H1 (cell line): ENCODE measurements around the gene TIAL1. TPM values are rescaled to one million over a fixed set of nuclear protein-coding genes. Genes with fewer than 3 reads are reported as not detected.

Experiments used
- CTCF ChIA-PET: fragments of 300-600 bp; sonication (Branson Sonifier 250); formaldehyde crosslinking; loops from one replicate; lab custom pipeline; 2021; ENCODE audit not compliant: partially characterized antibody; lab: Charles Lee
- POLR2A ChIA-PET: fragments of 300-600 bp; sonication (Branson Sonifier 250); formaldehyde crosslinking; loops from one replicate; lab custom pipeline; 2021; ENCODE audit warnings: inconsistent platforms; ENCODE audit not compliant: partially characterized antibody; lab: Charles Lee
- DNase-seq, 2 experiments: peaks; one replicate each; pipeline versions ENCODE4 v3.0.0 to v3.0.0-alpha.2; 2010 to 2022; ENCODE audit warnings: low spot score in 2 of 2, low read depth in 1 of 2, mixed read lengths in 1 of 2
- FAIRE-seq: peaks from 2 replicates; lab custom pipeline; 2011; peaks lifted over from hg19 to GRCh38; lab: Jason Lieb, UNC
- H2AFZ ChIP-seq: 2 replicates; pipeline ENCODE4 v1.8.1; 2012; ENCODE audit warnings: low read length, inconsistent platforms
- H2AK5ac ChIP-seq: 2 replicates; pipeline ENCODE4 v1.6.1; 2013; ENCODE audit warnings: low read depth, low read length
- H2BK120ac ChIP-seq: replicated peaks from 2 replicates; pipeline ENCODE3; 2013; ENCODE audit warnings: low read depth, low read length, inconsistent platforms
- H2BK12ac ChIP-seq: 2 replicates; pipeline ENCODE4 v1.6.1; 2013; ENCODE audit warnings: low read depth, low read length
- H2BK15ac ChIP-seq: 2 replicates; pipeline ENCODE4 v1.6.1; 2013; ENCODE audit warnings: low read length
- H2BK20ac ChIP-seq: 2 replicates; pipeline ENCODE4 v1.6.1; 2013; ENCODE audit warnings: low read length
- H2BK5ac ChIP-seq: 2 replicates; pipeline ENCODE4 v1.6.1; 2013; ENCODE audit warnings: low read depth, low read length
- H3K14ac ChIP-seq: 2 replicates; pipeline ENCODE4 v1.6.1; 2013; ENCODE audit warnings: inconsistent platforms; ENCODE audit not compliant: insufficient read length
- H3K18ac ChIP-seq: 2 replicates; pipeline ENCODE4 v1.6.1; 2013; ENCODE audit warnings: low read length; ENCODE audit errors: extremely low read depth
- H3K23ac ChIP-seq: 2 replicates; pipeline ENCODE4 v1.6.1; 2013; ENCODE audit warnings: inconsistent platforms; ENCODE audit not compliant: insufficient read length
- H3K23me2 ChIP-seq: 2 replicates; pipeline ENCODE4 v1.6.1; 2013; ENCODE audit warnings: low read depth, low read length
- H3K27ac ChIP-seq: 2 replicates; pipeline ENCODE4 v1.6.1; 2011; ENCODE audit warnings: low read depth, low read length, inconsistent platforms
- H3K27me3 ChIP-seq, 4 experiments: replicated peaks in 1 of 4; 1 replicate in 1 of 4; 2 replicates in 3 of 4; pipeline versions ENCODE4 v1.6.1 to v1.8.1; 2011 to 2013; ENCODE audit warnings: low read length in 3 of 4, mild to moderate bottlenecking in 3 of 4, inconsistent platforms in 2 of 4, mixed read lengths in 2 of 4, moderate library complexity in 1 of 4; ENCODE audit not compliant: control insufficient read depth in 3 of 4, insufficient read depth in 3 of 4; ENCODE audit errors: extremely low read depth in 1 of 4
- H3K36me3 ChIP-seq, 4 experiments: 2 replicates each; pipeline versions ENCODE4 v1.6.1 to v1.8.1; 2011 to 2013; ENCODE audit warnings: mild to moderate bottlenecking in 4 of 4, low read length in 3 of 4, moderate library complexity in 2 of 4, control low read depth in 1 of 4, inconsistent platforms in 1 of 4; ENCODE audit not compliant: insufficient read depth in 4 of 4, control insufficient read depth in 2 of 4
- H3K4ac ChIP-seq: replicated peaks from 2 replicates; pipeline ENCODE3; 2013; ENCODE audit warnings: low read length, low read depth, mixed read lengths, inconsistent platforms; ENCODE audit not compliant: insufficient read length
- H3K4me1 ChIP-seq, 4 experiments: replicated peaks in 1 of 4; 1 replicate in 1 of 4; 2 replicates in 3 of 4; pipeline versions ENCODE4 v1.6.1 to v1.8.1; 2011 to 2013; ENCODE audit warnings: low read length in 3 of 4, inconsistent platforms in 2 of 4, mixed read lengths in 1 of 4; ENCODE audit not compliant: insufficient read depth in 4 of 4, control insufficient read depth in 3 of 4
- H3K4me2 ChIP-seq, 2 experiments: 2 replicates each; pipeline versions ENCODE4 v1.6.1 to v1.8.1; 2011 to 2013; ENCODE audit warnings: low read depth in 2 of 2, low read length in 2 of 2, control low read depth in 1 of 2, inconsistent platforms in 1 of 2, mild to moderate bottlenecking in 1 of 2; ENCODE audit not compliant: insufficient read depth in 1 of 2
- H3K4me3 ChIP-seq, 4 experiments: fragments of 200-600, 300-600 bp in 1 of 4; sonication (generic), shearing (Covaris generic), sonication (Bioruptor Twin) in 1 of 4; 2 replicates each; pipeline versions ENCODE4 v1.5.1 to v1.8.1; 2011 to 2016; ENCODE audit warnings: low read length in 4 of 4, low read depth in 3 of 4, control low read depth in 2 of 4, inconsistent platforms in 2 of 4, mild to moderate bottlenecking in 2 of 4, mixed read lengths in 1 of 4, moderate library complexity in 1 of 4; ENCODE audit not compliant: insufficient read depth in 2 of 4; ENCODE audit errors: extremely low read depth in 1 of 4
- H3K56ac ChIP-seq: replicated peaks from 2 replicates; pipeline ENCODE3; 2013; ENCODE audit warnings: low read depth, mild to moderate bottlenecking, mixed read lengths, low read length, inconsistent platforms; ENCODE audit not compliant: insufficient read length
- H3K79me1 ChIP-seq: 2 replicates; pipeline ENCODE4 v1.6.1; 2013; ENCODE audit warnings: low read depth, low read length, control low read depth
- H3K79me2 ChIP-seq, 2 experiments: 2 replicates each; pipeline versions ENCODE4 v1.6.1 to v1.8.1; 2012 to 2013; ENCODE audit warnings: low read length in 2 of 2, mild to moderate bottlenecking in 2 of 2, inconsistent platforms in 1 of 2; ENCODE audit not compliant: insufficient read depth in 2 of 2, control insufficient read depth in 1 of 2
- H3K9ac ChIP-seq, 4 experiments: replicated peaks in 1 of 4; 1 replicate in 1 of 4; 2 replicates in 3 of 4; pipeline versions ENCODE4 v1.6.1 to v1.8.1; 2011 to 2013; ENCODE audit warnings: low read depth in 3 of 4, low read length in 3 of 4, control low read depth in 2 of 4, mild to moderate bottlenecking in 2 of 4, moderate library complexity in 2 of 4, inconsistent platforms in 1 of 4; ENCODE audit errors: extremely low read depth in 1 of 4
- H3K9me3 ChIP-seq, 2 experiments: 2 replicates each; pipeline versions ENCODE4 v1.6.1 to v1.8.1; 2012 to 2013; ENCODE audit warnings: mild to moderate bottlenecking in 2 of 2, moderate library complexity in 2 of 2, control low read depth in 1 of 2, inconsistent platforms in 1 of 2, low read depth in 1 of 2, low read length in 1 of 2, mixed read lengths in 1 of 2; ENCODE audit not compliant: insufficient read depth in 2 of 2
- H4K20me1 ChIP-seq, 2 experiments: replicated peaks in 1 of 2; 2 replicates each; pipeline versions ENCODE3 to v1.8.1; 2011 to 2013; ENCODE audit warnings: inconsistent platforms in 2 of 2, low read length in 2 of 2, mild to moderate bottlenecking in 1 of 2; ENCODE audit not compliant: insufficient read depth in 2 of 2, control insufficient read depth in 1 of 2
- H4K5ac ChIP-seq: 2 replicates; pipeline ENCODE4 v1.6.1; 2013; ENCODE audit warnings: low read length, low read depth, mixed read lengths, inconsistent platforms; ENCODE audit not compliant: insufficient read length
- H4K8ac ChIP-seq: 2 replicates; pipeline ENCODE4 v1.8.0; 2013; ENCODE audit warnings: mild to moderate bottlenecking, moderate library complexity, low read length, inconsistent platforms; ENCODE audit not compliant: insufficient read depth; ENCODE audit errors: extremely low read depth
- H4K91ac ChIP-seq: replicated peaks from 2 replicates; pipeline ENCODE3; 2013; ENCODE audit warnings: low read length, mixed read lengths, inconsistent platforms; ENCODE audit not compliant: insufficient read length
- BCL11A ChIP-seq, 2 experiments: IDR thresholded peaks; one replicate each; pipeline ENCODE4 v1.6.1; 2011; ENCODE audit warnings: low read depth in 2 of 2, low read length in 2 of 2, mild to moderate bottlenecking in 2 of 2
- BRCA1 ChIP-seq: IDR thresholded peaks from 2 replicates; pipeline ENCODE4 v1.6.1; 2012; ENCODE audit warnings: low read depth, low read length, improper control_type of control experiment
- CHD2 ChIP-seq: IDR thresholded peaks from 2 replicates; pipeline ENCODE4 v1.6.1; 2012; ENCODE audit warnings: low read length, improper control_type of control experiment
- HDAC6 ChIP-seq: IDR thresholded peaks from one replicate; pipeline ENCODE4 v1.7.1; 2012; ENCODE audit warnings: low read depth, mild to moderate bottlenecking, inconsistent platforms, low read length, moderate library complexity
- KDM1A ChIP-seq: fragments of 200-600, 300-600 bp; sonication (generic); IDR thresholded peaks from 2 replicates; pipeline ENCODE4 v1.7.1; 2016; ENCODE audit warnings: mild to moderate bottlenecking, low read length, borderline replicate concordance
- KDM4A ChIP-seq: IDR thresholded peaks from one replicate; pipeline ENCODE4 v1.7.1; 2012; ENCODE audit warnings: low read depth, mild to moderate bottlenecking, moderate library complexity, low read length, inconsistent platforms; ENCODE audit not compliant: severe bottlenecking
- KDM5A ChIP-seq: fragments of 200-600 bp; IDR thresholded peaks from 2 replicates; pipeline ENCODE4 v1.7.1; 2012; ENCODE audit warnings: mild to moderate bottlenecking, low read length, inconsistent platforms, mixed read lengths
- NANOG ChIP-seq: IDR thresholded peaks from 2 replicates; pipeline ENCODE4 v1.6.1; 2011; ENCODE audit warnings: low read length, low read depth, mild to moderate bottlenecking, inconsistent platforms; ENCODE audit not compliant: insufficient read depth, poor library complexity, severe bottlenecking
- POLR2AphosphoS5 ChIP-seq: IDR thresholded peaks from 2 replicates; pipeline ENCODE4 v1.6.1; 2011; ENCODE audit warnings: low read depth, low read length
- SP1 ChIP-seq: IDR thresholded peaks from 2 replicates; pipeline ENCODE4 v1.6.1; 2011; ENCODE audit warnings: low read depth, low read length
- SP2 ChIP-seq: IDR thresholded peaks from 2 replicates; pipeline ENCODE4 v1.6.1; 2012; ENCODE audit warnings: mild to moderate bottlenecking, low read length, inconsistent platforms
- TAF1 ChIP-seq: IDR thresholded peaks from 2 replicates; pipeline ENCODE4 v1.6.1; 2011; ENCODE audit warnings: mild to moderate bottlenecking, low read depth, low read length
- TBP ChIP-seq: IDR thresholded peaks from 2 replicates; pipeline ENCODE4 v1.6.1; 2011; ENCODE audit warnings: low read depth, low read length, improper control_type of control experiment
- USF2 ChIP-seq: IDR thresholded peaks from 2 replicates; pipeline ENCODE4 v1.6.1; 2011; ENCODE audit warnings: low read length, improper control_type of control experiment
- ZNF274 ChIP-seq: IDR thresholded peaks from 2 replicates; pipeline ENCODE4 v1.7.0; 2012; ENCODE audit warnings: low read length, borderline replicate concordance; ENCODE audit errors: extremely low read depth
- WGBS, 2 experiments: shearing (Covaris generic) in 1 of 2; methylation state at CpG; one replicate each; pipeline versions ENCODE4 v1.1.6 to v1.1.7; 2013 to 2015; ENCODE audit warnings: low lambda C conversion rate in 2 of 2, mixed read lengths in 2 of 2, inconsistent platforms in 1 of 2, low coverage in 1 of 2, missing lambda C conversion rate in 1 of 2; ENCODE audit not compliant: insufficient replicate concordance in 2 of 2, insufficient coverage in 1 of 2, insufficient read length in 1 of 2; ENCODE audit errors: extremely low coverage in 1 of 2, missing lambda C conversion rate in 1 of 2; 5-methylcytosine and 5-hydroxymethylcytosine counted together
- polyA plus RNA-seq, 7 experiments: library from polyadenylated mRNA; depleted of rRNA in 3 of 7; stranded (reverse) in 5 of 7; unstranded in 2 of 7; fragments of >200 nt in 5 of 7; fragments of 200-250 nt in 2 of 7; gene quantifications; 1 replicate in 5 of 7; 2 replicates in 1 of 7; 4 replicates in 1 of 7; pipeline versions ENCODE4 v1.2.1 to v1.2.3, GENCODE V29; 2011 to 2013; ENCODE audit warnings: missing spikeins in 2 of 7, mixed read lengths in 2 of 7
- total RNA-seq: library from RNA; stranded (reverse); fragmentation: NEBNext Ultra II Directional; extraction: Animal tissue kit (Norgen Biotek cat#: 25700); gene quantifications from 2 replicates; pipeline ENCODE4 v1.2.1, GENCODE V29; 2021

Gene TIAL1
- total and polyA plus RNA-seq, 2 of the 8 experiments (the other 6 are each of a cell fraction or from before 2014, with no cell fraction given) = 50.4 to 166 TPM

GRCh38 chr10:119578355-119578754 lies 18.4 kb downstream of the TIAL1 start:
- Histone ChIP-seq H3K9me3 (no peaks in the 10 kb centered on the region), H4K91ac (no peak overlapping the region), H3K27me3 (no peaks in the 10 kb centered on the region), H4K8ac (no peak overlapping the region), H3K23ac (no peak overlapping the region), H3K56ac (no peak overlapping the region), H3K23me2 (no peaks in the 10 kb centered on the region), H2BK12ac (no peak overlapping the region), H3K4me2 (no peak overlapping the region), H3K27ac (no peak overlapping the region), H2AFZ (no peak overlapping the region), H3K79me2 (peaks cover 0 to 18% of the 10 kb centered on the region in 2 experiments; a peak in 2 of 4 replicates), H3K79me1 (no peaks in the 10 kb centered on the region), H3K4ac (no peak overlapping the region), H4K5ac (no peak overlapping the region), H3K4me3 (no peak overlapping the region), H3K4me1 (no peaks in the 10 kb centered on the region), H2BK120ac (no peak overlapping the region), H2AK5ac (no peak overlapping the region), H3K36me3 (peaks cover 14 to 92% (median 52%) of the 10 kb centered on the region in 4 experiments), H4K20me1 (peaks cover 1 to 2% of the 10 kb centered on the region in 2 experiments), H2BK20ac (no peak overlapping the region), H2BK5ac (no peak overlapping the region), H3K14ac (no peak overlapping the region), H3K18ac (no peak overlapping the region), H2BK15ac (no peak overlapping the region), H3K9ac (no peak overlapping the region)
- FAIRE-seq (no peak), DNase-seq (no peak)
- CTCF ChIA-PET = no interaction called here
- TF ChIP-seq KDM4A = no peak
- no peak for TF ChIP-seq TBP
- no peak for TF ChIP-seq ZNF274
- TF ChIP-seq CHD2 = no peak
- TF ChIP-seq KDM1A = no peak
- no peak for TF ChIP-seq SP2
- TF ChIP-seq BCL11A (IDR thresholded peaks at IDR 0.05; ENCODE audit: low read depth in 2 of 2, low read length in 2 of 2) = no peak
- TF ChIP-seq BRCA1 = no peak
- no peak for TF ChIP-seq TAF1
- no peak for TF ChIP-seq NANOG
- TF ChIP-seq POLR2AphosphoS5 = no peak
- TF ChIP-seq USF2 = no peak
- no peak for TF ChIP-seq HDAC6
- TF ChIP-seq SP1 = no peak
- no peak for TF ChIP-seq KDM5A
- POLR2A ChIA-PET = interaction anchor here (1.3 kb wide), 1 partner anchor 19 kb away, joined by 4 read pairs; the partner anchor contains the start of gene TIAL1
- whole genome bisulfite sequencing, 2 experiments = 98% methylated on average over 3 of the region's 3 CpGs; no CpG with 5 or more reads in 1 of the 2 experiments
